Measurements from ENCODE around the gene BSN.
"Not testable (repeated sequence)": the region's sequence is repeated elsewhere in the genome, so short reads cannot be mapped to it uniquely, and the experiment has no call there.

Gene BSN

DNA sequence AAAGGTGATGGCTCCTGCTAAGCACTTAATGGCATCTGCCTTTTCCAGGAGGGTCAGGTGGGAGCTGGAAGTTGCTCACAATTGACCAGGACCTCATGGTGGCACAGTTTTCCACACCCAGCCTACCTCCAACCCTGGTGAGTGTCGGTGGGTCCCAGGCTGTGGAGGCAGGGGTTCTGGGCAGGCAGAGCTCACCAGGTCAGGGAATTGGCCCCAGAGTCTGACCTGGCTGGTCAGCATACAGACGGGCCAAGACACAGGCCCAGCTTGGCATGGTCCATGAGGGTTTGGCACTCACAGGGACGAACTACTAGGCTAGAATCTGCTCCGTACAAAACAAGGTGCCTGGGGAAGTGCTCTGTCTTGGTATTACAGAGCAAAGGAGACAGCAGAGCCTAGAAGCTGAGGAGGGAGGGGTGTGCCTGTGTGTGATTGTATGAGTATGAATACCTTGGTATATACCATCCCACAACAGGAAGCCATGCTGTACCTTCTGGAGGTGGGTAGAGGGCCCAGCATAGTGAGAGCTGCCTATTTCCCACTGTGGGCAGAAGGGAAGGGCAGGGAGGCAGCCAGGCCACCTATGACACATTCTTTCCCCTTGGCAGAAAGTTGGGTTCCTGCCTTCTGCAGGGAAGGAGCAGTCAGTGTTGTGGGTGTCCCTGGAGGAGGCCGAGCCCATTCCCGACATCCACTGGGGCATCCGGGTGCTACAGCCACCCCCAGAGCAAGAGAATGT is 126.4 kb downstream of the BSN start:
- no peak for DNase-seq

DNA sequence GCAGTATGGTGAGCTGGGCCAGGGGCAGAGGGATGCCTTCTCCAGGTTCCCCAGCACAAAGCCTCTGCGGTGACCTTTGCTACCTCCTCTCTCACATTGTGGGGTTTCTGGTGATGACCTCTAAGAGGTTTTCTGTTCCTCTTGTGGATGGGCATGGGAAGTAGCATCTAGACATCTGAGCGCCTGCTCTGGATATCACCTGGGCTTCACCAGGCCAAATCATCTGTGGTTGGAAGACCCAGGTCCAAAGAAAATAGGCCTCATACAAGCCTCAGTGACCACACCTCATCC is 126.9 kb downstream of the BSN start:
- DNase-seq = no peak

DNA sequence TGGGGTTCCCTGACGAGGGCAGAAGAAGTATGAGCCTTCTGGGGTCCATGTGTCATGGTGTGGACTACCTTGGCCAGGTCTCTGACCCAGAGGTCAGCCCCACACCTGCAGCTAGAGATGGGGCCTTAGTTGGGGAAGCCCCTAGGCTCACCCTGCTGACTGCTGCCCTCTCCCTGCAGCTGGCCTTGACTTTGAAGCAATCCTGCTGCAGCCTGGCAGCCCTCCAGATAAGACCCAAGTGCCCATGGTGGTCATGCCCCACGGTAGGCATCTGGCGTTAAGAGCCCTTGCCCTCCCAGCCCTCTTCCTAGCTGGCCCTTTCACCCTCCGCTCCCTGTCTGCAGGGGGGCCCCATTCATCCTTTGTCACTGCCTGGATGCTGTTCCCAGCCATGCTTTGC is 127.3 kb downstream of the BSN start:
- DNase-seq = no peak

DNA sequence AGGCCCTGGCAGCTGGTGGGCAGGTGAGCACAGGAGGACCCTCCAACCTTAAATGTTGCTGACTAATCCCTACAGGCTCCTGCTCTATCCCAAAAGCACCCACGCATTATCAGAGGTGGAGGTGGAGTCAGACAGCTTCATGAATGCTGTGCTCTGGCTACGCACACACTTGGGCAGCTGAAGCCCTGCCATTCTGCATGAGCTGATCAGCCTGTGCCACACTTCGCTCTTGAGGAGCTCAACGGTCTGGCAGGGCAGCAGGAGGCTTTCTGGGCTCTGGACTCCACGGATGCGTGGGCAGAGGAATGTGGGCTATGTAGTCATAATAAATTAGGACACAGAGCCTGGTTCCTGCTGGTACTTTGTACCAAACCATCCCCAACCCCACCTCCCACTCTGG is 128.9 kb downstream of the BSN start:
- DNase-seq = no peak

DNA sequence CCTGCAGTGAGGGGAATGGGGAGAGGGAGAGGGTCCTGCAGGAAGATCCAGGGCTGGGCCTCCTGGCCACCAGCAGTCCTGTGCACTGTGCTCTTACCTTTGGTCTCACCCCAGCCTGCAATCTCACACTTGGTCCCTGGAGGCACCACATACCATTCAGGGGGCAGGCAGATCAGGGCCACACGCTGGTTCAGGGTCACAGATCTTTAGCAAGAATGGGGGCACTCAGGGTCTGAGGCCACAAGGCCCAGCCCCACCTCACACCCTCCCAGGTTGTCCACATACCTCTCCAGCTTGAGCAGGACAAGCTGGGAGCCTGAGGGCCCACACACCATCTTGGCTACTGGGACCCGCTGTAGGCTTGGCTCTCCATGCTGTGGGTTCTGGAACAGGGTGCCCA is 130.2 kb downstream of the BSN start:
- DNase-seq = not testable (repeated sequence)

DNA sequence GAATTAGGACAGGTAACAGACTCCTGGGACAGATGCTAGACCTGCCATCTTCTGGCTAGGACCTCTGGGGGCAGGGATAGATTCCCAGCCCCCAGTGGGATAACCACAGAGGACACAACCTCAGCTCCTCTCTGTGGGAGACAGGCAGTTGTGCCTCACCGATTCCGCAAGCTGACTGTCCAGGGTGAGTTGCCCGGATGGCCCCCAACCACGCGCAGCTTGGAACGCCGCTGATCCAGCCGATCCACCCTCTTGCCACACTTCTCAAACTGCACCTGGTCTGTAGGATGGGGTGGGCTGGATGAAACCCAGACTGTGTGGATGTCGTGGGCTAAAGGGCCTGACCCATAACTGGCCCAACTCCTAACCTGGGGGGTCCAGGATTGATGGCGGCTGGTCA is 130.8 kb downstream of the BSN start:
- not testable (repeated sequence) for DNase-seq

DNA sequence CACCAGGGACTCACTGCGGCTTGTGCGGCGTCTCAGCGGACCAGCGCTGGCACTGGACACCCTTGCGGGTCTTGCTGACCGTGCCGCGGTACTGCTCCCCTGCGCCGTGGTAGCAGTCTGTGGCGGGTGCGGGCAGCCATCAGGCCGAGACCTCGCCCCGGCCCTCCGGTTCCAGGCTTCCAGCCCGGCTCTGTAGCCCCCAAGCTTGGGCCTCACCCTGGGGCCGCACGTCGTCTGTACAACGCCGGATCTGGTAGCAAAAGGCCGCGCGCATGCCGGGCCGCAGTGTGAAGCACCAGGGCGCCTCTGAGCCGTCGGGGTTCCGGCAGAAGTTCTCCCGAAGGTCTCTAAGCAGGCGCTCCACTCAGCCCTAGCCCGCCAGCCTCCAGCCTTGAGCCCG is 131.6 kb downstream of the BSN start:
- DNase-seq = not testable (repeated sequence)

DNA sequence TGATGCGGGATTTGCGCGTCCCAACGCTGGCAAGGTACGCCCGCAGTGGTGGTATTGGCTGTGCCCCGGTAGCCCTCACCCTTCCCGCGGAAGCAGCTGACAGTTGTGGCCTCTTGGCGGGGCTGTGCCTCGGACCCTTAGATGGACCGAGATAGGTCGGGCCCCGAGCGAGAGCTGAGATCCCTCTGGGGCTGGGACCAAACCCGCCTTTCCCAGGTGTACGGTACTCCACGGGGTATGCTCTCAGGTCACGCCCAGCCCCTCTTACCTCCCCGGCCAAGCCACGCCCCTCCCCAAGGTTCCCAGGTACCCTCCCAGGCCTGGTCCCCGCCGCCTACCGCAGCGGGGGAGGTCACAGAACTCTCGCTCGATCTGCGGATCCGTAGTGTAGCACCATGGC is 132.1 kb downstream of the BSN start:
- DNase-seq = not testable (repeated sequence)

DNA sequence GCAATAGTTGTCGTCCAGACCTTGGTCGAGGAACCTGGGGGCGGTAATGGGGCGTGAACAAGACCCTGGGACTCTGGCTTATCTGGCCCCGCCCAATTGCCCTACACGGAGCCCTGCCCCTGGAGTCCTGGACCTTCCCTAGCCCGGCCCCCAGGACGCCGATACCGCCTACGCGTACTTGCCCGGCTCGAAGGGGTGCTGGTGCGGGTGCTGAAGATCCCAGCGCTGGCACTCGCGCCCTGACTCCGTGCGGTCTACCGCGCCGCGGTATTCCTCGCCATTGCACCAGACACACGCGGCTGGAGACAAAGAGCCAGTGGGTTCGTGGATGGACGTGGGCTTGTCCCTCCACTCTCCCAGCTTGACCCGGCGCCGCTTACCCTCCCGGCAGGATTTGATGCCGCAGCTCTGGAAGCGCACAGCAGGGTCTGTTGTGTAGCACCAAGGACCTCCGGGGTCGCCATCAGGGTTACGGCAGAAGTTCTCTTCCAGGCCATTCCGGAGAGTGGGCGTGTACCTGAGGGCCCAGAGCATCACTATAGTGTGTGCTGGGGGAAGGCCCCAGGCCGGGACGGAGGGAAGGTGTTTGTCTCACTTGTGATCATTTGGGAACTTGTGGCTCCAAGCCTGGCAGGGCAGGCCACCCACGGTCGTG is 132.6 kb downstream of the BSN start:
- DNase-seq = not testable (repeated sequence)

DNA sequence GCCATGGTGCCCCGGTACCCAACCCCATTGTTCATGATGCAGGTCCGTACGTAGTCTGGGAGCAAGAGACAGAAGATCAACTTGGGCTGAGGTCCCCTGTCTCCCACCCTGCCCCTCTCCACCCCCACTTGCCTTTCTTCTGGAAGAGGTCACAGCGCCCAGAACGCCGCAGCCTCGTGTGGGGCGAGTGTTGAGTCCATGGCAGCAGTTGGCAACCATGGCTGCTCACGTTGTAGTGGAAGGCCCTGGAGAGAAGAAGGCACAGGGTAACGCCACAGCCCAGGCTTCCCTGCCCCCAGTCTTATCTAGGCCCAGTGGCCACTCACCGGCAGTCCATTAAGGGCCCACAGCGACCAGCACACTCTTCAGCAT is 133.1 kb downstream of the BSN start:
- DNase-seq = not testable (repeated sequence)

DNA sequence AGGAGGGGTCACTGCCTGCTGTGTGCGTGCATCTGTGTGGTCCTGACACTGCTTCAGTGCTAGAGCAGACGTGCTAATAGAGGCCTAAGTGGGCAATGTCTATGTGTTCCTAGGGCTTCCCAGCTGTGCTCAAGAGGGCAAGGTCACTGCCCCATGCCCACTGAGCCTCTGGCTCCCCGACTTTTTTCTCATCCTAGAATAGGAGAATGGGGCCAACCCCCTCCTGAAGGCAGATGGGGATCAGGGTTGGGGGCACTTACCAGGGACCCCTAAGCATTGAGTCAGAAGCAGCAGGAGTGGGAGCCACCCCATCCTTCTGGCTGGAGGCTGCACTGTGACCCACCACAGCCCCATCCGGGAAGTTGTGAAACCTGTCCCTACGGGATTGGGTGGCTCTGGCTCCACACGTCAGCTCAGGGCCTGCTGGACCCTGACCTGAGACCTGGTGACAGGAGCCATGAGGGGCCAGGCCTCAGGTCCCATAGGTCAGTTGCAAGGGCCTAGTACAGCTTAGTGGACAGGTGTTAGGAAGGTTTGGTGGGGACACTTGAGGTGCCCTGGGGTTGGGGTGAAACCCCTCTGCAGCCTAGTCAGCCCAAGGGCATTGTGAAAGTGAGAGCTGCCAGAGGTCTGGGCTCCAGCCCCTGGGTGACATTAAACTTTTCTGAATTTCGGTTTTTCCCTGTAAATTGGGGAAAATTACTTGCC is 134.2 kb downstream of the BSN start:
- DNase-seq = not testable (repeated sequence)

DNA sequence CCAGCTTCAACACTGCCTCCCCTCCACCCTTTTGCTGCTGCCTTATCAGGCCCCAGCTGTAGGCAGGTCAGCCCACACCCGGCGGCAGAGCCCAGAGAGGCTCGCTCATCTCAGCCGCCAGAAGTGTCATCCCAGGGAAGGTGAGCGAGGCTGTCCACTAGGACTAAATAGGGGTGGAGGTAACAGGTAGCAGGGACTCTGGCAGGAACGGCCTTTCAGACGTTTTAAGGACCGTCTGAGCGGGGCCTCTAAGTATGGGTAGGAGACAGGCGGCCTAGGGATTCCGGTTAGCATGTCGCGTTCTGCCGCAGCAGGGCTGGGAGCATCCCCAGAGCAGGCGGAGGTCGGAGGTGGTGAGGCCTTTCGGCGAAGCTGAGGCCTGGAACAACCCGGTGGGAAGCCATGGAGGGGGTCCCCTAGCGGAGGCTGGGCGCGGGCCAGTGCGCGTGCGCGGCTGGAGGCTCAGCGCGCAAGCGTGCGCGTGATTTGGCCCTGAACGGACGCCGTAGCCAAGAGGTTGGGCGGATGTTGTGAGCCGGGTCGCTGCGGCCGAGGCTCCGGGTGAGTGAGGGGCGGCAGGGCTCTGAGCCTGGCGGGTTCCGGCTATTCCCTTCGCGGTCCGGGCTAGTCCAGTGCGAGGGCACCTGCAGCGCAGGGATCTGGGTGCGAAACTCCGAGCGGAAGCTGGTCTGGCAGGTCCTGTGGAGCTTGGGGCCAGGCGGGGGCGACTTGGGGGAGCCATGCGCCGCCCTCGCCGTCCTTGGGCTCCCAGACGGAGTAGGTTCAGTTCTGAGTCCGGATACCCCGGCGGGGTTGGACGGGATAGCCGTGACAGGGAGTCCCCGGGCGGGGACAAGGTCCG is 135.0 kb downstream of the BSN start, which contains the start of the genes MST1 and RNF123:
TSS of gene MST1 (minus strand) at position 429 of the 862 bp plus-strand sequence. CDS start 783 bp downstream, outside the sequence.
TSS of gene RNF123 (plus strand) at position 512 of the 862 bp plus-strand sequence. CDS start 1,609 bp downstream, outside the sequence.
- DNase-seq = no peak

DNA sequence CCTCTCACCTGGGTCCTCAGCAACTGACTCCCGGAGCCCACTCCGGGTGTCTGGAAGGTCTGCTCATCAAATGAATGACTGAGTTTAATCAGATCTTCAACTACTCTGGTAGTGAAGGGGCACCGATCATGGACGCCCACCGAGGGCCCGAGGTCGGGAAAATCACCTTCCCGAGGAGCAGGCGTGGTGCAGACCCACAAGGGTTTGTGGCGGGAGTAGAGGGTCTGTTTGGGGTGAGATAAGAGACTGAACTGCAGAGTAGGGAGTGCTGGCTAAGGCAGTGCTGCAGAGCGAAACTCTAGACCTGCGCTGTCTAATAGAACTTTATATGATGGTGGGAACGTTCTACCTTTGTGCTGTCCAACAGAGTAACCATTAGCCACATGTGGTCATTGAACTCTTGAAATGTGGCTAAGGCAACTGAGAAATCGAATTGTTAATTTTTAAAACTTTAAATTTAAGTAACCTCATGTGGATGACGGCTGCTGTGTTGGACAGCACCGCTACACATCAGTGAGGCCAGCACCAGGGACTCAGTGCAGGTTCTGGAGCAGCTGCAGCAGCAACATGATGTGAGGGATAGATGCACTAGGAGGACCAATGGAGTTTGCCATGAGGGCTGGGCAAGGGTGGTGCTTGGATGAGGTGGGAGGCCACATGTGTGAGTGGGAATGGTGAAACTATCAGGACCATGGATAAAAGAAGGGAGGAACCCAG is 135.8 kb downstream of the BSN start:
- not testable (repeated sequence) for DNase-seq

DNA sequence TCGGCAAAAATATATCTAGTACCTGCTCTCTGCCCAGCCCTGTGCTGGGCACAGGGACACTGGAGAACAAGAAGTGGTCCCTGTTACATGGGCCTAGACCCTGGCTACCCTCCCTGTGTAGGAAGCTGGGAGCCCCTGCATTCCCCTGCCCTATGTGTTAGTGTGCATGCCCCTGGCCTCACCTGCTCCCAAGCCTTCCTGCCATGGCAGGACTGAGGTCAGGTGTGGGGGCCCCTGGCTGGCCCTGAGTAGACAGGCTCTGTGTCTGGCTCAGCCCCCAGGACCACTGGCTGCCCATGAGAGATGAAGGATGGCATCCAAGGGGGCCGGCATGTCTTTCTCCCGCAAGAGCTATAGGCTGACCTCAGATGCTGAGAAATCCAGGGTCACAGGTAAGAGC is 136.6 kb downstream of the BSN start:
- not testable (repeated sequence) for DNase-seq

DNA sequence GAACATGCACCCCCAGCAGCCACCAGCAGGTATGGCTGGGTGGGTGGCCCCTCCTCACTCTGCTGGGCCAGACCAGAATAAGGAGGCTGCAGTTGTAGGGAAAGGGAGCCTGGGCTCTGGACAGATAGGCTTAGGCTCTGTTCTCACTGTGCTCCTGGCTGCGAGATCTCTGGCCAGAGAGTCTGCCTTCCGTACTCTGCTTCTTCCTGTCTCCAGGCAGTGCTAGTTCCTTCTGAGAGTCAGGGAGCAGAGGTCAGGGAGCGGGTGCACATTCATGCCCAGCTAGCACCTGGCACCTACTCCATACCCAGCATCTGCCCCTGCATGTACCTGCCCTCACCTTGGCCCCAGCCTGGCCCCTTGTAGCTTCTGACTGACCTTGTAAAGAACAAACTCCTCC is 137.2 kb downstream of the BSN start:
- not testable (repeated sequence) for DNase-seq

DNA sequence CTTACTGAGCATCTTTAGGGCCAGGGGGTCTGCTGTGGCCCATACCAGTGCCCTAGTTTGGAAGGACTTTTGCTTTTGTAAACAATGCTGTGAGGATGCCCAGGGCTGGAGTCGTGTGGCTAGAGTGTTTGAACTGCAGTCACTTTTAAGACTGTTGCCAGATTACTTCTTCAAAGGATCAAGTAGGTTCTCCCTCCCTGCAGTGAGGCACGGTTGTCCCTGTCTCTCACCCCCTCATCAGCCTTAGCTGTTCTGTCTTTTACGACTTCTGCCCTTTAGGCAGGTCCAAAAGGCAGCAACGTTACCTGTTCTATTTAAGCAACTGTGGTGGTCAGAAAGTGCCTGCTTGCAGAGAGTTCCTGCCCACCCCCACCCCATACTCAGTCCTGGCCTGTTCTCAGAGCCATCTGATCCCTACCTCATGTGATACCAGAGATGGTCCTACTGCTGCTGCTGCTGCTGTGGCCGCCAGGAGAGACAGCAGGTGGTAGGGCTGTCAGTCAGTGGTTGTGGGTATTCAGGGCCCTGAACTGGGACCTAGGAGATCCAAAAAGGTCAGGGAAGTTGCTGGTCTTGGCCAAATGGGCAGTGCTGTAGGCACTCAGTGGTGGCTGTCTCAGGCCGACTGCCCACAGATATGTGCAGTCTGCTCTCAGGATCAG is 140.3 kb downstream of the BSN start:
- not testable (repeated sequence) for DNase-seq

DNA sequence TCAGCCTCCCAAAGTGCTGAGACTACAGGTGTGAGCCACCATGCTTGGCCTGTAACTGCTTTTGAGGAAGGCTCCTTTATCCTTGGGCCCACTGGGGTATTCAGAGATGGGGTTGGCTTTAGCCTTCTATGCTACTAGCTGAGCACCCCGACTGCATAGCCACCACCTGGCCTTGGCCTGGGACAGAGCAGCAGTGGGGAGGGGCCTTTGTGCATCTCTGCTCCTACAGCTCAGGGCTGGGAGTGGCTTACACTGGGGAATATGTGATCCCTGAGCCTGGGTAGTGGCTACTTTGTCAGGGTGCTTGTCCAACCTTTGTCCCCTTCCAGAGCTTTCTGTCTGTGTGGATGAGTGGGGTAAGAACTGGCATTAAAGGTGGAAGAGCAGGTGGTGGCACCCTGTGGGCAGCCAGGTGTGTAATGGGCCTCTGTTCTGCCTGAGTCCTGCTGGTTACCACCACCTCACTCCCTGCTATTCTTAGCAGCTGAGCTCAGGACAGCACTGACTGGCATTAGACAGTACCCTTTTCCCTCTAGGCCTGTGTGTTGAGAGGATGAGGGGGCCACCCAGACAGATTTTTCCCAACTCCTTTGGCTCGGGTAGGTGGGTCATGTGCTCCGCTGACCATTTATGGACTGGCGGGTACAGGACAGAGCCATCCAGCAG is 141.2 kb downstream of the BSN start:
- DNase-seq = not testable (repeated sequence)

DNA sequence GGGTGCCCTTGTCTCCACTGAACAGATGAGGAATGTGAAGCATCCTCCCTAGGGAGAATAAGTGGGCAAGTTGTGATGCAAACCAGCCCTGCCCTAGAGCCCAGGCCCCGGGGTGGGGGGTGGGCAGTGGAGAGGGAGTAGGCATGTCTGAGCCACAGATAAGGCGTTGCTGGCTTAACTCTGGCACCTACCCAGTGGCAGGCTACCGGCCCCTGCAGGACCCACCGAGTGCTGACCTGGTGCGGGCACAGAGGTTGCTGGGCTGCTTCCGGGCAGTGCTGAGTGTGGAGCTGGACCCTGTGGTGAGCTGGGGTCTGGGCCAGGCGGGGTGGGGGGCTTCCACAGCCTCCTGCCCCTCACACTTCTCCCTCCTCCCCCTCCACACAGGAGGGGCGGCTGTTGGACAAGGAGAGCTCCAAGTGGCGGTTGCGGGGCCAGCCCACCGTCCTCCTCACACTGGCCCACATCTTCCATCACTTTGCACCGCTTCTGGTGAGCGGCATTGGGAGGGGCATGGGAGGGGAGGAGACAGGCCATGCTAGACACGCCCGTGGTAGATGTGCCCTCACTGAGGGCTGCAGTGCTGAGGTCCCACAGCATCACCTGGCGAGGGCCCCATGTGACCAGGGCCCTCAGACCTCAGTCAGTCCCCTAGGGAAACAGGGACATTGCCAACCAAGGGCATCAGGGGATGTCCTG is 145.2 kb downstream of the BSN start:
- no peak for DNase-seq

DNA sequence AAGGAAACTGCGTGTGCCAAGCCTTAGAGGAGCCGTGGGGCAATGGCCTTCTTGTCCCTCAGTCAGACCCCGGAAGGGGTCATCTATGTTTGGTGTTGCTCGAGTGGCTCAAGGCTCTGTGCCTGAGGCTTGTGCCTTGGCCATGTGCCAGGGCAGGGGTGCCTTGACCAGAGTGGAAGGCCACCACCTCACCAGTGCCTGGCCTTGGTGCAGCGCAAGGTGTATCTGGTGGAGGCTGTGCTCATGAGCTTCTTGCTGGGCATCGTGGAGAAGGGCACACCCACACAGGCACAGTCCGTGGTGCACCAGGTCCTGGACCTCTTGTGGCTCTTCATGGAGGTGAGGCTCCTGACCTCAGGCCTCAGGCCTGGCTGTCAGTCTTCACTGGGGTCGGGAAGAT is 145.7 kb downstream of the BSN start:
- DNase-seq = no peak

DNA sequence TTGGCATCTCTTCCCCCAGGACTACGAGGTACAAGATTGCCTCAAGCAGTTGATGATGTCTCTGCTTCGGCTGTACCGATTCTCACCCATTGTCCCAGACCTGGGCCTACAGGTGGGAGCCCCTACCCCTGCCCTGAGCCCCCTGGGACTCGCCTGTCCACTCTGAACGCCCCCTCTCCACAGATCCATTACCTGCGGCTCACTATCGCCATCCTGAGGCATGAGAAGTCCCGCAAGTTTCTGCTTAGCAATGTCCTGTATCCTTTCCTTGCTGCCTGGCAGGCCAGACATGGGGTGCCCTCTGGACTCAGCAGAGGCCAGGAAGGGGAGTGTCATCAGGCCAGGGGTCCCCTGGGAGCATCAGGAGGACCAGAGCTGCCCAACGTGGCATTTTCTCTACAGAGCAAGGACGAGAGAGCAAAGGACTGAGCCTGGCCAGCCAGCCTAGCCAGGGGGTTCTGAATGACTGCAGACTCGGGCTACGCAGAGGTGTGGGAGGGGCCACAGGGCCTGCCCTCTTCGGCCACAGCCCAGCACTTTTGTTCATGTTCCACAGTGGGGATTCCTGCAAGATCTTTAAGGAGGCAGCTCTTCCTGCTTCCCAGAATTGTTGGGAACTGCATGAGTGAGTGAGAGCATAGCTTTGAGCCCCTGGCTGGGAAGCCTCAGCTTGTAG is 146.3 kb downstream of the BSN start:
- DNase-seq = no peak

Measured in KG1 (cell line).